GM18498 (cell line): Measurements from ENCODE around the gene ZNF511.

Experiments used
- ATAC-seq: cut with Tn5 transposase; IDR thresholded peaks from one replicate; pipeline ENCODE4 v1.9.1; 2021; ENCODE audit warnings: mild to moderate bottlenecking, moderate library complexity; ENCODE audit not compliant: unreplicated experiment

Gene ZNF511

DNA sequence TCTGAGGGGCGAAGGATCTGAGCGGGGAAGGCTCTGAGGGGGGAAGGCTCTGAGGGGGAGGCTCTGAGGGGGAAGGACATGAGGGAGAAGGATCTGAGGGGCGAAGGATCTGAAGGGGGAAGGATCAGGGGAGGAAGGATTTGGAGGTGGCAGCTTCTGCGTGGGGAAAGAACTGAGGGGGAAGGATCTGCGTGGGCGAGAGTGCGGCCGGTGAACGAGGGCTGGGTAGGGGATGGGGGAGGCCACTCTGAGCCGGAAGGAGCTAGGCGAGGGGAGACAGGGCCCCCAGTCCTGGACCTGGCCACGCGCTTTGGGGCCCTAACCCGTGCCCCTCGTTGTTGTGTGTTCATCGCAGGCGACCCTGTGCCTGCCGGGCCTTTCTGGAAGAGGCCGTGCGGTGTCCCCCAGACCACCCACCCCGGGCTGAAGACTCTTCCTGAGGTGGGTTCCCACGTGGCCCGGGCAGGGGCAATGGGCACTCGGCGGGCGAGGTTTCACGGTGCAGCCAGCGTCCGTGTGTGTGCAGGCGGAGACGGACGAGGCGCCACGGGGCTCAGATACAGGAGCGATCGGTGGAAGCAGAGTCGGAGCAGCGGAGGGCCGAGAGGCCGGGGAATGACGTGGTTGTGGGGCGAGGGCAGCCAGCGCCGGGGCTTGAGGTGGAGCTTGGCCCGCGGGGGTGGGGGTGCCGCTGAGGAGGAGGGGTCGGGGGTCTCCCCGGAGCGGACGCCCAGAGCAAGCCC, 26.0 kb downstream of the ZNF511 start:
- ATAC-seq = no peak

GRCh38 chr10:133335246-133336117, 26.8 kb downstream of the ZNF511 start:
- ATAC-seq = no peak

GRCh38 chr10:133336118-133336576, 27.4 kb downstream of the ZNF511 start:
- ATAC-seq = no peak

- ATAC-seq = no peak
Observed at GRCh38 chr10:133336577-133337369, 28.1 kb downstream of the ZNF511 start, which contains the start of gene CALY. Gene CALY, minus strand, starts transcription at chr10:133336896. Its CDS starts 7,907 bp downstream, at chr10:133328989.

DNA sequence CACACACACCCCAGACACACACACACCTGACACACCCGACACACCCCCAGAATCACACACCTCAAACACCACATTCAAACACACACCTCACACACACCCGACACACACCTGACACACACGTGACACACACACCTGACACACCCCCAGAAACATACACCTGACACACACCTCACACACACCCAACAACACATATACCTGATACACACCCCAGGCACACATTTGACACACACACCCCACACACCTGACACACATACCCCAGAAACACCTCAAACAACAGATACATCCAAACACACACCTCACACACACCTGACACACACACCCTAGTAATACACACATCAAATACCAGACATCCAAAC, 28.6 kb downstream of the ZNF511 start:
- no peak for ATAC-seq

DNA sequence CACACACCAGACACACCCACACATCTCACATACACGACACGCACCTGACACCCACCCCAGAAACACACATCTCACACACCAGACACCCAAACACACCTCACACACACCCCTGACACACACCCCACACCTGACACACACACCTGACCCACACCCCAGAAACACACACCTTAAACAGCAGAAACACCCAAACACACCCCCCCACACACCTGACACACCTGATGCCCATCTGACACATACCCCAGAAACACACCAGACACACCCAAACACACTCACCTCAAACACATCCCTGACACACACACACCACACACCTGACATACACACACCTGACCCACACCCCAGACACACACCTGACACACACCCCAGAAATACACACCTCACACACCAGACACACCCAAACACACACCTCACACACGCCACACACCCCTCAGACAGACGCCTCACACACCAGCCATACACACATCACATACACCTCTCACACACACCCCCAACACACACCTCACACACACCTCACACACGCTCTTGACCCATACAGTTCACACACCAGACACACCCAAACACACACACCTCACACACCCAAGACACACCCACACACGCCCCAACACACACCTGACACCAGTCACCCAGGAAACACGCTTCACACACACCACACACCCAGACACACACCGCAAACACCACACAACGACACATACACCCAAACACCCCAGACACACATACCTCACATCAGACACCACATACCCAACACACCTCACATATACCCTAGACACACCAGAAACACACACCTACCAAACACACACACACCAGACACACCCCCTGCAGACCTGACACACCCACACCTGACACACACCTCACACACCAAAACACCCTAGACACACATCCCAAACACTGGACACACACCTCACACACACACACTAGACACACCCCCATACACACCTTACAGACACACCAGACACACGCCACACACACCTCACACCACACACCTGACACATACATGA, 29.7 kb downstream of the ZNF511 start:
- ATAC-seq = no peak

GRCh38 chr10:133339708-133340380, 31.1 kb downstream of the ZNF511 start:
- no peak for ATAC-seq

DNA sequence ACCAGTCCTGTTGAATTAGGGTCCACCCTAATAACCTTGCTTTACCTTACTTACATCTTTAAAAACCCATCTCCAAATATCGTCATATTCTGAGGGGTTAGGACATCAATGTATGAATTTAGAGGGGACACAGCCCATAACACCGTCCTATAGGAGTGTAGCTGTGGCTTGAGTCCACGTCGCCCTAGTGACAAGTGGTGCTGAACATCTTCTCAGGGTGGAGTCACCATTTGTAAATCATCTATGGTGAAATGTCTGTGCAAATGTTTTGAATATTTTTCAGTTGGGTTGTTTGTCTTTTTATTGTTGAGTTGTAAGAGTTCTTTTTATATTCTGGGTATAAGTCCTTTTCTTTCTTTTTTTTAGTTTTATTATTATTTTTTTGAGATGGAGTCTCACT, 33.3 kb downstream of the ZNF511 start:
- ATAC-seq = no peak

GRCh38 chr10:133342942-133343341, 34.2 kb downstream of the ZNF511 start:
- ATAC-seq = no peak

GRCh38 chr10:133343558-133343957, 34.8 kb downstream of the ZNF511 start:
- ATAC-seq = no peak

GRCh38 chr10:133344236-133344635, 35.5 kb downstream of the ZNF511 start:
- ATAC-seq = no peak

GRCh38 chr10:133346413-133346812, 37.7 kb downstream of the ZNF511 start:
- ATAC-seq = no peak

DNA sequence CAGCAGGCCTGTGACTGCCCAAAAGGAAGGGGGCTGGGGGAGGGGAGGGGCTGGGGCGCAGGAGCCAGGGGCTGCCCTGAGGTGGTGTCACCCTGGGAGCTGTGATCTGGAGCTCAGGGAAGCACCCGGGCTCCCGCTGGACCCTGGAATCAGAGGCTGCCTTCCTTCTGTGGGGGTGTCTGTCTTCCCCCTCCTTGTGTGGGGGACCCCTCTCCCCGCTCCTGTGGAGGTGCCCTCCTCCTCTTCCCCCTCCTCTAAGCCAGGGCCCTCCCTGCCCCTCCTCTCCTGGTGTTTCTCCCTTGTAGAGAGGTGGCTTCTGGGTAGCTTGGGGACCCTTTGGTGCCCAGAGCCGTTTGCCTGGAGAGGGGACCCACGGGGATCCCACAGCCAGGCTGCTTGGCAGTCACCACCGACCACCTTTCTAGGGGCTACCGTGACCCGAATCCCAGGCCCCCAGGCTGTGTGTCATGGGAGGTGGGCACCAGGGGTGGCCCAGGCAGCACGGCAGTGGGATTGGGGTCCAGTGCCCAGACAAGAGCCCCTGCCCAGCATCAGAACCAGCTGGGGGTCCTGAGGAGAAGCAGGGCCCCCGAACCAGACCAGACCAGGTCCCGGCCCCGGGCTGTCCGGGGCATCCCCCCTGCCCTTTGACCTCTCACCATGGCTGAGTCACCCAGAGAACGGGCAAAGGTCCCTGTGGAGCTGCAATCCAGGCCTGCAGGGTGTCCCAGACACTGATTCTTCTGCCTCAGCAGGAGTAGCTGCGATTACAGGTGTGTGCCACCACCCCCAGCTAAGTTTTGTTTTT, 39.2 kb downstream of the ZNF511 start:
- ATAC-seq = no peak

- no peak for ATAC-seq
Observed at GRCh38 chr10:133349160-133349568, 40.5 kb downstream of the ZNF511 start.

- no peak for ATAC-seq
Observed at GRCh38 chr10:133349577-133350011, 40.9 kb downstream of the ZNF511 start.

GRCh38 chr10:133350283-133350949, 41.7 kb downstream of the ZNF511 start:
- ATAC-seq = no peak

GRCh38 chr10:133350950-133351329, 42.2 kb downstream of the ZNF511 start:
- ATAC-seq = no peak
